Measurements from ENCODE around the gene TXNDC8.
"Not testable (repeated sequence)": the region's sequence is repeated elsewhere in the genome, so short reads cannot be mapped to it uniquely, and the experiment has no call there.

TXNDC8 gene

GRCh38 chr9:110323818-110324217 is 13.8 kb downstream of the TXNDC8 start:
- no peak for DNase-seq

GRCh38 chr9:110320651-110321445 is 16.8 kb downstream of the TXNDC8 start:
- DNase-seq, result no peak

- DNase-seq, result no peak
Measured at GRCh38 chr9:110319781-110320492, 17.7 kb downstream of the TXNDC8 start.

- DNase-seq, result no peak
Measured at GRCh38 chr9:110317911-110318310, 19.8 kb downstream of the TXNDC8 start.

- DNase-seq, result no peak
Measured at GRCh38 chr9:110316261-110317075, 21.2 kb downstream of the TXNDC8 start.

- not testable (repeated sequence) for DNase-seq
Measured at GRCh38 chr9:110311978-110312377, 25.7 kb downstream of the TXNDC8 start.

- DNase-seq, result no peak
Measured at GRCh38 chr9:110309681-110310080, 28.0 kb downstream of the TXNDC8 start.

- no peak for DNase-seq
Measured at GRCh38 chr9:110308633-110309038, 29.0 kb downstream of the TXNDC8 start.

- no peak for DNase-seq
Measured at GRCh38 chr9:110307191-110307590, 30.5 kb downstream of the TXNDC8 start.

GRCh38 chr9:110303133-110303532 is 34.5 kb downstream of the TXNDC8 start:
- DNase-seq, result no peak

- no peak for DNase-seq
Measured at GRCh38 chr9:110298043-110298605, 39.5 kb downstream of the TXNDC8 start.

GRCh38 chr9:110293248-110293647 is 44.4 kb downstream of the TXNDC8 start:
- no peak for DNase-seq

GRCh38 chr9:110291921-110292557 is 45.6 kb downstream of the TXNDC8 start:
- DNase-seq, result no peak

- DNase-seq, result no peak
Measured at GRCh38 chr9:110290001-110290400, 47.7 kb downstream of the TXNDC8 start.

- no peak for DNase-seq
Measured at GRCh38 chr9:110288503-110288902, 49.2 kb downstream of the TXNDC8 start.

GRCh38 chr9:110287289-110287680 is 50.4 kb downstream of the TXNDC8 start:
- no peak for DNase-seq

- DNase-seq, result no peak
Measured at GRCh38 chr9:110284211-110284844, 53.3 kb downstream of the TXNDC8 start.

GRCh38 chr9:110283751-110284150 is 53.9 kb downstream of the TXNDC8 start:
- DNase-seq, result no peak

- DNase-seq, result no peak
Measured at GRCh38 chr9:110282739-110283081, 55.0 kb downstream of the TXNDC8 start.

GRCh38 chr9:110282018-110282738 is 55.5 kb downstream of the TXNDC8 start:
- no peak for DNase-seq

- no peak for DNase-seq
Measured at GRCh38 chr9:110278080-110278707, 59.5 kb downstream of the TXNDC8 start.
